ENCODE results near the gene GNG12.

Gene GNG12

GRCh38 chr1:67695963-67696362 lies 137.3 kb downstream of the GNG12 start:
- no peak for DNase-seq

GRCh38 chr1:67691712-67692111 lies 141.6 kb downstream of the GNG12 start:
- no peak for DNase-seq

GRCh38 chr1:67690411-67690810 lies 142.9 kb downstream of the GNG12 start:
- DNase-seq: no peak

GRCh38 chr1:67690018-67690363 lies 143.3 kb downstream of the GNG12 start:
- no peak for DNase-seq

- no peak for DNase-seq
Measured at GRCh38 chr1:67689267-67690017, 143.8 kb downstream of the GNG12 start.

GRCh38 chr1:67688526-67689219 lies 144.6 kb downstream of the GNG12 start:
- no peak for DNase-seq

- no peak for DNase-seq
Measured at GRCh38 chr1:67687649-67688048, 145.6 kb downstream of the GNG12 start.

- no peak for DNase-seq
Measured at GRCh38 chr1:67687198-67687545, 146.1 kb downstream of the GNG12 start.

GRCh38 chr1:67686267-67687197 lies 146.7 kb downstream of the GNG12 start:
- peak; percentile 58 for DNase-seq

GRCh38 chr1:67685558-67686266 lies 147.6 kb downstream of the GNG12 start:
- peak; percentile 49 for DNase-seq

- peak; percentile 95 for DNase-seq
Measured at GRCh38 chr1:67685067-67685557, 148.2 kb downstream of the GNG12 start, which contains the start of gene GADD45A. GADD45A (plus strand) TSS chr1:67685201; CDS start chr1:67685495, 294 bp downstream.

- DNase-seq: no peak
Measured at GRCh38 chr1:67684526-67685066, 148.7 kb downstream of the GNG12 start.

GRCh38 chr1:67683766-67684525 lies 149.3 kb downstream of the GNG12 start:
- DNase-seq: no peak

GRCh38 chr1:67683316-67683715 lies 150.0 kb downstream of the GNG12 start:
- DNase-seq: no peak

- no peak for DNase-seq
Measured at GRCh38 chr1:67682659-67683197, 150.5 kb downstream of the GNG12 start.

GRCh38 chr1:67680486-67680885 lies 152.8 kb downstream of the GNG12 start:
- no peak for DNase-seq

GRCh38 chr1:67679691-67680090 lies 153.6 kb downstream of the GNG12 start:
- DNase-seq: no peak

- DNase-seq: no peak
Measured at GRCh38 chr1:67677930-67678329, 155.3 kb downstream of the GNG12 start.

GRCh38 chr1:67677408-67677807 lies 155.9 kb downstream of the GNG12 start:
- no peak for DNase-seq

GRCh38 chr1:67676946-67677345 lies 156.3 kb downstream of the GNG12 start:
- DNase-seq: no peak

- DNase-seq: no peak
Measured at GRCh38 chr1:67676287-67676686, 157.0 kb downstream of the GNG12 start.
